ENCODE results near the gene STX16.

The STX16 gene

DNA sequence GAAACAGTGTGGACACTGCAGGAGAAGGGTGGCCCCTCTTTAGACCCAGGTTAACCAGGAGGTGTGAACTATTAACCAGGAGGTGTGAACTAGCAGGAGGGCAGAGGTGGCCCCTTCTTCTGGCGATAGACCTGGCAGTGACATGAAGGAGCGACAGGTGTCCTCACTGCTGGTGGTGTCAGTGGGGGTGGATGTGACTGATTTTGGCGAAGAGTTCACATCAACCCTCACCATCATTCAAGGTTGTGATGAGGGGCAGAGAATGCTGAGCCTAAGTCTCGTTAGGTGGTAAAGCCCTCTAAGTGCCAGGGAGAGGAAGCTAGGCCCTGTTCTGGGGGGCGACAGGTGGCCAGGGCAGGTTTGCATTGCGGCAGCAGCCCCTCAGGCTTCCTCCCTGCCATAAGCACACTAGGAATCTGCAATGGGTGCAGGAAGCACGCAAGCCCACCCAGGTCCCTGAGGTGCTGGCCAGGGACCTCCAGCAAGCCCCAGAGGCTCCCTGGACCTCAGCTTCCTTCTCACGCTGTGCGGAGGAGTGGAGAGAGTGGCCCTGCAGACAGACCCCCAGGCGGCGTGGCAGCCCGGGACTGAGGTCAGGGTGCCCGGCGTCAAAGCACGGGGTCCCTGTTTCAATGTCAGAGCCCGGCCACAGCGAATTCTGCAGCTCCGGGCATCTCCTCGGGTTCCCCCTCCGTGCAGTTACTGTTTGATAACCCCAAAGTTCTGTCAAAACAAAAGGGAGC lies 55.2 kb downstream of the STX16 start:
- DNase-seq (ENCODE audit: extremely low read depth, insufficient read length) = no peak
- no peaks in the 10 kb centered on the region for H3K27me3 ChIP-seq (replicated peaks; ENCODE audit: control insufficient read depth, insufficient read depth, low read length)
- TF ChIP-seq, protein P1, sequence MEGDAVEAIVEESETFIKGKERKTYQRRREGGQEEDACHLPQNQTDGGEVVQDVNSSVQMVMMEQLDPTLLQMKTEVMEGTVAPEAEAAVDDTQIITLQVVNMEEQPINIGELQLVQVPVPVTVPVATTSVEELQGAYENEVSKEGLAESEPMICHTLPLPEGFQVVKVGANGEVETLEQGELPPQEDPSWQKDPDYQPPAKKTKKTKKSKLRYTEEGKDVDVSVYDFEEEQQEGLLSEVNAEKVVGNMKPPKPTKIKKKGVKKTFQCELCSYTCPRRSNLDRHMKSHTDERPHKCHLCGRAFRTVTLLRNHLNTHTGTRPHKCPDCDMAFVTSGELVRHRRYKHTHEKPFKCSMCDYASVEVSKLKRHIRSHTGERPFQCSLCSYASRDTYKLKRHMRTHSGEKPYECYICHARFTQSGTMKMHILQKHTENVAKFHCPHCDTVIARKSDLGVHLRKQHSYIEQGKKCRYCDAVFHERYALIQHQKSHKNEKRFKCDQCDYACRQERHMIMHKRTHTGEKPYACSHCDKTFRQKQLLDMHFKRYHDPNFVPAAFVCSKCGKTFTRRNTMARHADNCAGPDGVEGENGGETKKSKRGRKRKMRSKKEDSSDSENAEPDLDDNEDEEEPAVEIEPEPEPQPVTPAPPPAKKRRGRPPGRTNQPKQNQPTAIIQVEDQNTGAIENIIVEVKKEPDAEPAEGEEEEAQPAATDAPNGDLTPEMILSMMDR (IDR thresholded peaks at IDR 0.05; ENCODE audit: insufficient read depth, low read length, poor library complexity, severe bottlenecking) = no peak
- no peak overlapping the region for H3K4me3 ChIP-seq (replicated peaks; ENCODE audit: low read depth, low read length)
- H3K36me3 ChIP-seq (ENCODE audit: control insufficient read depth, insufficient read depth, low read length) = peaks cover 12% of the 10 kb centered on the region

DNA sequence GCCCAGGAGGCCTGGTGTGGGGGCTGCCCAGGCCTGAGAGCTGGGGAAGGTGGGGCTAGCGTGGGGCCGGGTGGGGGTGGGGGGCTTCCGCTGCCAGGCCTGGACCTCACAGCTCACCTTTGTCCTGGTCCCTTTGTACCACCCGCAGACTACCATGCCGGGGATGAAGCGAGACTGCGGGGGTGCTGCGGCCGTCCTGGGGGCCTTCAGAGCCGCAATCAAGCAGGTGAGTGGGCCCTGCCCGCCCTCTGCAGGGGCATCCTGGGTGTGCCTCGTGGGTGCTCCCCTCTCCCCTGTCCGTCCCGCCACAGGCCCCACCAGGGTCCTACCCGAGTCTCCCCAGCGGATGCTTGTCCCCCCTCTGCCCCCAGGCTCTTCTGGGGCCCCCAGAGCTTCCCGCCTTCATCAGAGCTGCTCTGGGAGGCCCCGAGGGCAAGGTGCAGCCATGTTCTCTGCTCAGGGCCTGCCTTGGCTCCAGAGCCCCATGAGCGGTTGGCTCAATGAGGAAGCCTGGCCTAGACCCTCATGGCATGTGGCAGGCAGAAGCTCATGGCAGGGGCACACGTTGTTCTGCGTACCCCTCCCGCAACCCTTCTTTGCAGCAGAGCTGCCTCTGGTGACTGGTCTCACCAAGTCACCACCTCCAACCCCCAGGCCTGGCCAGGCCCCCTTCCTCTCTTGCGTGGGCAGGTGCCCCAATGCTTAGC lies 56.0 kb downstream of the STX16 start:
- Histone ChIP-seq H3K27me3 (replicated peaks; ENCODE audit: control insufficient read depth, insufficient read depth, low read length) (no peaks in the 10 kb centered on the region), H3K36me3 (ENCODE audit: control insufficient read depth, insufficient read depth, low read length) (peaks cover 10% of the 10 kb centered on the region), H3K4me3 (replicated peaks; ENCODE audit: low read depth, low read length) (no peak overlapping the region)
- TF ChIP-seq, protein P1 (IDR thresholded peaks at IDR 0.05; ENCODE audit: insufficient read depth, low read length, poor library complexity, severe bottlenecking) = no peak
- DNase-seq (ENCODE audit: extremely low read depth, insufficient read length) = no peak

DNA sequence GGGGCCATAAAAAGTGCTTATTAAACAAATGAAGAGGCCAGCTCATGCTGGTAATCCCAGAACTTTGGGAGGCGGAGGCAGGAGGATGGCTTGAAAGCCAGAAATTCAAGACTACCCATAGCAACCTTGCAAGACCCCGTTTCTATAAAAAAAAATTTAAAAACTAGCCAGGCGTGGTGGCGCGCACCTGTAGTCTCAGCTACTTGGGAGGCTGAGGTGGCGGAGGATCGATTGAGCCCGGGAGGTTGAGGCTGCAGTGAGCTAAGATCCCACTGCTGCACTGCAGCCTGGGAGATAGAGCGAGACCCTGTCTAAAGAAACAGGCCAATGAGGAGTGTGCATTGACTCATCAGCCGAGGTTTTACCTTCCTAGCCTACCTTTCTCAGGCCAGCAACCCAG lies 56.7 kb downstream of the STX16 start:
- Histone ChIP-seq H3K4me3 (replicated peaks; ENCODE audit: low read depth, low read length) (no peak overlapping the region), H3K27me3 (replicated peaks; ENCODE audit: control insufficient read depth, insufficient read depth, low read length) (no peaks in the 10 kb centered on the region), H3K36me3 (ENCODE audit: control insufficient read depth, insufficient read depth, low read length) (peaks cover 9% of the 10 kb centered on the region)
- DNase-seq (ENCODE audit: extremely low read depth, insufficient read length) = no peak
- TF ChIP-seq, protein P1 (IDR thresholded peaks at IDR 0.05; ENCODE audit: insufficient read depth, low read length, poor library complexity, severe bottlenecking) = no peak

DNA sequence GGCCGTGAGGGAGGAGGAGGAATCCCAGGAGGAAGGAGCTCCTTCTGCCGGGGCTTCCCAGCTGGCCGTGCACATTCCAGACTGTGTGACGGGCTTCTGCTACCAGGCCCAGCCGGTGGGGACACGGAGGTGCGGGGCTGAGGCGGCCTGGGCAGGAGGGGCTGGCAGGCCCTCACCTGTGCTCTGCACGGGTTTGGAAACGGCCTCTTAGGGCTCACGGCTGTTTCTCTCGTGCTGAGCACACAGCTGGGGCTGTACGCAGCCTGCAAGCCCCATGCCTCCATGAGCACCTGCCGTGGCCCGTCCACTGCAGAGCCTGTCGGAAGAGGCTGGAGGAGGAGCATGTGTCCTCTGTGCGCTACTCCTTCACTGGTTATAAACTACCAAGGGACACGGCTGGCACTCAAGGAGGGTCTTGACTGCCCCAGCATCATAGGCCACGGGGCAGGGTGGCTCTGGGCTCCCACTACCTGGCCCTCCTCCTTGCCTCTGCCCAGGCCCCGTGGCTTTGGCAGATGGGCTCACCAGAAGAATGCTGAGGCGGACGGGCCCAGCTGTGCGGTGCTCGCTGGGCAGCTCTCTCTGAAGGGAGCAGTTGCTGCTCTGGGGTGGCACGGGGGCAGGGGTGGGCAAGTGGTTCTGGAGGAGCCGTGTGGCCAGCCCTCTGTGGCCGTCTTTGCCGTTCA lies 57.3 kb downstream of the STX16 start:
- no peak overlapping the region for H3K4me3 ChIP-seq (replicated peaks; ENCODE audit: low read depth, low read length)
- no peak for DNase-seq (ENCODE audit: extremely low read depth, insufficient read length)
- TF ChIP-seq, protein P1 (IDR thresholded peaks at IDR 0.05; ENCODE audit: insufficient read depth, low read length, poor library complexity, severe bottlenecking) = no peak
- H3K36me3 ChIP-seq (ENCODE audit: control insufficient read depth, insufficient read depth, low read length) = peaks cover 6% of the 10 kb centered on the region
- H3K27me3 ChIP-seq (replicated peaks; ENCODE audit: control insufficient read depth, insufficient read depth, low read length) = no peaks in the 10 kb centered on the region

DNA sequence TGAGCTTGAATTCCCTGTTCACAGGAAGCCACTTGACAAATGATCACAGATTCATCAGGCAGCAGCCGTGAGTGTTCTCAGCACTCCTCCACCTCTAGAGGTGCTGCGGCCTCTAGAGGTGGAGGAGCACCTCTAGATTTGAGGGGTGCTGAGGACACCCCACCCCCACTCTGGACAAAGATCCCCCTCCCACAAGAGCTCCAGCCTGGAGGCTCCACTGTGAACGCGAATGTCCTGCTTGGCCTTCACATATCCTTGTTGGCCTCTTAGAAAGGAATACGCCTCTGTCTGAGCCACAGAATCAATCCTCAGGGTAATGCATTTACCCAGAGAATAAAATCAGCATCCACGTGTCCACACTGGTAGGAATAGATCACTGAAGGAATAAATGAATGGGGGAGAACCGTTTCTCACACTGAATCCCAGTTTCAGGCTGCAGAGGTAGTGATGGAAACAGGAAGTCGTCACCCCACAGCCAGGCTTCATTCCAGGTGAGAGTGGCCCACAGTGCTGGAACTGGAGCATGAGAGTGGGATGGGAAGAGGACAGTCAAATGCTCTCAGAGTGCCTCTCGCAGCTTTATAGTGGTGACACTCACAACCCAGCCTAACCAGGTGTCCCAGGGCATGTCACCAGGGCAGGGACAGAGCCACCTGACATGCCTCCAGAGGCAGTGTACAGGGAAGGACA lies 58.1 kb downstream of the STX16 start:
- TF ChIP-seq, protein P1 (IDR thresholded peaks at IDR 0.05; ENCODE audit: insufficient read depth, low read length, poor library complexity, severe bottlenecking) = no peak
- Histone ChIP-seq H3K36me3 (ENCODE audit: control insufficient read depth, insufficient read depth, low read length) (no peaks in the 10 kb centered on the region; the same call in 1 of the 2 replicates), H3K4me3 (replicated peaks; ENCODE audit: low read depth, low read length) (no peak overlapping the region), H3K27me3 (replicated peaks; ENCODE audit: control insufficient read depth, insufficient read depth, low read length) (no peaks in the 10 kb centered on the region)
- no peak for DNase-seq (ENCODE audit: extremely low read depth, insufficient read length)
